Right hindlimb (tissue), 1 donor: Measurements from ENCODE around the gene SCYL2.
"Not testable (repeated sequence)": the region's sequence is repeated elsewhere in the genome, so short reads cannot be mapped to it uniquely, and the experiment has no call there.

Experiments used
- DNase-seq: peaks from one replicate; pipeline ENCODE4 v3.0.0-alpha.2; 2018

The SCYL2 gene

GRCh38 chr12:100265107-100265506 lies 1.9 kb upstream of the SCYL2 start:
- DNase-seq, result not testable (repeated sequence)

GRCh38 chr12:100265732-100266584 lies 1.0 kb upstream of the SCYL2 start:
- DNase-seq, result no peak

DNA sequence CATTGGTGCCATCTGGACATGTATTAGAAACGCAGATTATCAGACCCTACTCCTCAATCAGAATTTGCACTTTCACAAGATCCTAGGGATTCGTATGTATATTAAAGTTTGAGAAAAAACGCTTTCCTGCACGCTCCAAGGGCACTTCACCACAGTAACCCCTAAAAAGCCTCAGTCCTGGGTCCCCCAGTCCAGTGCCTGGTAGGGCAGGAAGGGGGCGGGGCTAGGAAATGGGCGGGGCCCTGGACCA lies 467 bp upstream of the SCYL2 start:
- no peak for DNase-seq

- DNase-seq, result no peak
Observed at GRCh38 chr12:100267603-100268281, 765 bp downstream of the SCYL2 start.

GRCh38 chr12:100268835-100269564 lies 2.0 kb downstream of the SCYL2 start:
- DNase-seq, result no peak

DNA sequence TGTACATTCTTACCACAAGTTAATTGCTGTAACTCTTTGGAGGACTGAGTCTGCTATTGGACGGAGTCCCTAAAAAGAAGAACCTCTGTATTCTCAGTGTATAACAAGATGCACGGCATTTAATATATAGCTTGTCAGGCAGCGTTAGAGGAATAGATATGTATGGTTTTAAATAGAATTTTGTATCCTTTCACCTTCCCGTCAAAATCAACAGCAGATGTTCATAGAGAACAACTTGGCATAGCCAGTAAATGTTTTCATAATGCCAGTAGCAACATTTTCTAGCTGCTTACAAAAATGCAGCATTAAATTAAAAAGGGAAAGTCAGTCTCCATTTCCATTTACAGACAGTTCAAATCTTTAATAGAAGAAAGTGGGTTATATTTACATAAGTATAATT lies 6.8 kb downstream of the SCYL2 start:
- no peak for DNase-seq

DNA sequence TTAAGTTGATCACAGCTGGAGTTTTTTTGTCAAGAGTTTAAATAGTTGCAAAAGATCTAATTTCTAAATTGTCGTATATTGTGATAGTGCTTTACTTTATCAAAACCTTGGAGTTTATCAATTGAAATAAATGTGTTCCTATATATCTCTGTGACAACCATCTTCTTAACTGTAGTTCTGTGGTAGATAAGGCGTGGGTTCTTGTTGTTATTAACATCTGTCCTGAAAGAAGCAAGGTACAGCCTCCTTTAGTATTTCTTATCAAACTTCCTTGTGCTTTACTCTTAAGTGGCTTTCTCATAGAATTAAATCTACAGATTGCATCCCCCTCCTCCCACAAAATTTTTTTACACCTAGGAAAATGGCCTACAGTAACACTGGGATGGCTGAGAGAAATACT lies 7.3 kb downstream of the SCYL2 start:
- DNase-seq, result no peak

DNA sequence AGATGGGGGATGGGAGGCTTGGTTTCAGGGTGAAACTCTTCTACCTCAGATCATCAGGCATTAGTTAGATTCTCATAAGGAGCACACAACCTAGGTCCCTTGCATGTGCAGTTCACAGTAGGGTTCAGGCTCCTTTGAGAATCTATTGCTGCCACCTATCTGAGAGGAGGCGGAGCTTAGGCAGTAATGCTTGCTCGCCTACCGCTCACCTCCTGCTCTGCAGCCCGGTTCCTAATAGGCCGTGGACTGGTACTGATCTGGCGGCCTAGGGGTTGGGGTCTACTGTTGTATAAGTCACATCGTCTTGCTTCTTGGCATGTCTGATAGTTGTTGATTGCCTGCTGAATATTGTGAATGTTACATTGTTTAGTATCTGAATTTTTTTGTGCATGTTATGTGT lies 12.2 kb downstream of the SCYL2 start:
- no peak for DNase-seq

GRCh38 chr12:100279607-100280244 lies 12.7 kb downstream of the SCYL2 start:
- DNase-seq, result no peak

DNA sequence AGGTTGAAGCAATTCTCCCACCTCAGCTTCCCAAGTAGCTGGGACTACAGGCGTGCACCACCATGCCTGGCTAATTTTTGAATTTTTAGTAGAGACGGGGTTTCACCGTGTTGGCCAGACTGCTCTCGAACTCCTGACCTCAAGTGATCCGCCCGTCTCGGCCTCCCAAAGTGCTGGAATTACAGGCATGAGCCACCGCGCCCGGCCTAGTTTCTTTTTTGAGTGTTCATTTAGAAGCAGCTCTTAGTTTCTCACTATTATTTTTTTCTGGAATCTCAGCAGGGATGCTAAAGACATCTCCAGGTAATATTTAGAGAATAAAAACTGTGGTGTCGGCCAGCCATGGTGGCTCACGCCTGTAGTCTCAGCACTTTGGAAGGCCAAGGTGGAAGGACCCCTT lies 17.6 kb downstream of the SCYL2 start:
- not testable (repeated sequence) for DNase-seq

GRCh38 chr12:100289038-100289437 lies 22.1 kb downstream of the SCYL2 start:
- DNase-seq, result no peak

GRCh38 chr12:100290016-100290415 lies 23.0 kb downstream of the SCYL2 start:
- no peak for DNase-seq

DNA sequence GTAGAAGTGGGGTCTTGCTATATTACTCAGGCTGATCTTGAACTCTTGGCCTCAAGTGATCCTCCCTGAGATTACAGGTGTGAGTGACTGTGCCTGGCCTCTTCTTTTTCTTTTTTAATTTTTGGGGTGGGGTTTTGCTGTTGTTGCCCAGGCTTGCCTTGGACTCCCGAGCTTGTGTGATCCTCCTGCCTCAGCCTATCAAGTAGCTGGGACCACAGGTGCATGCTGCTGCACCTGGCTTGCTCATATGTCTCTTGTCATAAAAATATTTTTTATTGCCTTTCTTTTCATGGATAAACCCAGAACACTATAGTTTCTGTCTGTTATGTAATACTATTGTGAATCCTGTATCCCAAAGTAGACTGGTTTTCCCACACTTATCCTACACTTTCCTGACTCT lies 26.0 kb downstream of the SCYL2 start:
- no peak for DNase-seq

GRCh38 chr12:100294366-100294765 lies 27.4 kb downstream of the SCYL2 start:
- DNase-seq, result not testable (repeated sequence)

DNA sequence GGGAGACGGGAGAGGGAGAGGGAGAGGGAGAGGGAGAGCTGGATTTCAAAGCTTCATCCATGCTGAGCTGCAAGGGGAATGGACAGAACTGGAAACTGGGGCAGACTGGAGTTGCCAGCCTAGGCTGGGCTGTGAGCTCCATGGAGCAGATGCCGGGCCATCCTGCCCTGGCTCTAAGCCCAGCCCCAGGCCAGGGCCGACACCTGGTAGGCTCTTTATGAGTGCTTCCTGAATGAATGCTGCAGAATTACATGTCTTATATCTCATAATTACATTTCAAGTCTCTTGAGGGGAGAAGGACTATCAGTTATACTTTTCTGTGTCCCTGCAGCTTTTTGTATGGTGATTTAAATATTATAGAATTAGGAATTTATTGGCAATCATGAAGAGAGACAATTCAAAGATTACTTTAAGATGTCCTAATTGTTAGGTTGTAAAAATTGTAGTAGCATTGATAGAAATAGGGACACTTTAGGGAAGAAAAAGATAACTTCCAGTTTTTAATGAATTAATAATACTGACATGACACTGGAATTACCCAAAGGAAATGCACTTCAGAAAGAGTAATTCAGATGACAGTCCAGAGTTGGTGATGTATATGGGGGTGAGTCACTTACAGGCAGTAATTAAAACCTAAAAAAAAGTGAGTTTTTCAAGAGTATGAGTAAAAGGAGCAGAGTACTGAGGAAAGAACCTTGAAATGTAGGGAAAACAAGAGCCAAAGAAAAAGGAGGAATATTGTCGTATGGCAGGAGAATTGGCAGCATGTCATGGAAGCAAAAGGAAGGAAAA lies 29.0 kb downstream of the SCYL2 start:
- DNase-seq, result no peak

DNA sequence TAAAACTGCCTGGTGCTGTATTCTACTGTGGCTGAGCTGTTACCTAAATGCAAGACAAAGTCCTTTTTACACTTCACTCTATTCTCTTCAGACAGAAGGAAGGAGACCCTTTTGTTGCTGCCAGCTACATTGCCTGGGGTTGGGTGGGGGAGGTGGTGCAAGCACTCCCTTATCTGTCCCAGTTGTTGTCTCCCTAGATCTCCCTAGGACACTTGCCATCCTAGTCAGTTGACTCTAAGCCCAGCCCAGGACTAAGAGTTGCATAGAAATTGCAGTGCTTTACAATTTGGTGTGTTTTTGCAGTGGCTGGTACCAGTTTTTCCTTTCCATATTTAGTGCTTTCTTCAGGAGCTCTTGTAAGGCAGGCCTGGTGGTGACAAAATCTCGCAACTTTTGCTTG lies 35.1 kb downstream of the SCYL2 start:
- no peak for DNase-seq

DNA sequence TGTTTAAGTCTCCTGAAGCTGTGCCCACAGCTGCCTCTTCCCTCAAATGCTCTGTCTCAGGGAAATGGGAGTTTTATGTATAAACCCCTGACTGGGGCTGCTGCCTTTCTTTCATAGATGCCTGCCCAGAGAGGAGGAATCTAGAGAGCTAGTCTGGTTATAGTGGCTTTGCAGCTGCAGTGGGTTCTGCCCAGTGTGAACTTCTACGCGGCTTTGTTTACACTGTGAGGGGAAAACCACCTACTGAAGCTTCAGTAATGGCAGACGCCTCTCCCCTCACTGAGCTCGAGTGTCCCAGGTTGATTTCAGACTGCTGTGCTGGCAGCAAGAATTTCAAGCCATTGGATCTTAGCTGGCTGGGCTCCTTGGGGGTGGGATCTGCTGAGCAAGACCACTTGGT lies 36.9 kb downstream of the SCYL2 start:
- no peak for DNase-seq

GRCh38 chr12:100304334-100304733 lies 37.4 kb downstream of the SCYL2 start:
- DNase-seq, result not testable (repeated sequence)

DNA sequence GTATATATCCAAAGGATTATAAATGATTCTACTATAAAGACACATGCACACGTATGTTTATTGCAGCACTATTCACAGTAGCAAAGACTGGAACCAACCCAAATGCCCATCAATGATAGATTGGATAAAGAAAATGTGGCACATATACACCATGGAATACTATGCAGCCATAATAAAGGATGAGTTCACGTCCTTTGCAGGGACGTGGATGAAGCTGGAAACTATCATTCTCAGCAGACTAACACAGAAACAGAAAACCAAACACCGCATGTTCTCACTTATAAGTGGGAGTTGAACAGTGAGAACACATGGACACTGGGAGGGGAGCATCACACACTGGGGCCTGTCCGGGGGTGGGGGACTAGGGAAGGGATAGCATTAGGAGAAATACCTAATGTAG lies 41.2 kb downstream of the SCYL2 start:
- not testable (repeated sequence) for DNase-seq

- DNase-seq, result no peak
Observed at GRCh38 chr12:100311317-100311716, 44.3 kb downstream of the SCYL2 start.

DNA sequence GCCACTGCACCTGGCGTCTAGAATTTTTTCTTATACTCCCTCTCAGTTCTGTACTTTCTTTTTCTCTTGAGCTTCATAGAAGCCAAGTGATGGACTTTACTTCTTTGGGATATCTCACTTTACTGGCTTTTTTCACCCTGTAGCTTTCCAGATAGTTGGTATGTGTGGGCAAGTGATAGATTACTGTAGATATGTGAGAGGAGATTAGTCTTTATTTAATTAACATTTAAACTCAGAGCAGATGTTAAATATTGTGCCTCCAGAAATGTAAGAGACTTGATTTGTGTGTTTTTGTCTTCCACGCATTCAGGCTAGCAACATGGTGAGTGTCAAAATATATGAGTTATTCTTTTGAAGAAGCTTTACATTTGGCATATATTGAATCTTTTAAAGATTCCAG lies 50.4 kb downstream of the SCYL2 start:
- no peak for DNase-seq

DNA sequence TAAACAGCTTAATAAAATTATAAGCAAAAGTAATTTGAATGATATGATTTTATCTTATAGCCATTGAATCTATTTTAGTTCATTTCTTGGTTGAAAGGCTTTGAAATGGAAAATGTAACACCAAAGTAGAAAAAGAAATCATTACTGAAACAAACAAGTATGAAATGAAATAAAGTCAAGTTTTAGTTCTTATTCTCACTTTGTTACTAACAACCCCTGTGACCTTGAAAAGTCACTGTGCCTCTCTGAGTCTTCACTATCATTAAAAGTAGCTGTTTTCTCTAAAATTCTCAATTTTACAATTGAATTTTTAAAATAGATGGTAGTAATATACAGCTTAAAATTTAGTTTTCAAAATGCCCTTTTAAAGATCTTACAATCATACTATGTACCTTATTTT lies 57.5 kb downstream of the SCYL2 start:
- DNase-seq, result no peak

DNA sequence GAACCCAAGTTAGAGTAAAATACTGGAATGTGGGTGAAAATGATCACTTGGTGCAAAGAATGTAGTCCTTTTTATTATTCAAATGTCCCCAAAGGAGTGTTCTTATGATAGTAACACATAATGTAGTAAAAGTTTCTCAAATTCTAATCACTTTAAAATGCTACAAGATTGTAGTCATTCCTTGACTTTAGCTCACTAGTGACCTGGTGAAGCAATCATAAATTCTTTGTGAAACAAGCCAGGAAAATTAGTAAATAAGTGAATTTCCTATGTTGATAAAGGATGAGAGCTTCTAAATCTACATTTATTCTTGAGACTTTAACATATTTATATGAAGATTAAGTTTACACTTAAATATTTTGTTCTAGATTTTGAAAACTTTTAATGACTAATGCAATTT lies 59.2 kb downstream of the SCYL2 start:
- DNase-seq, result no peak
